HEK293 (cell line): Measurements from ENCODE around the gene SLC3A2.
A peak's percentile ranks its signal among the peaks of the same experiment; 100 is the strongest.

Experiments
- CTCF ChIA-PET: fragments of 350-600 bp; formaldehyde crosslinking; extraction: SDS; loops from one replicate; lab custom pipeline; 2021; ENCODE audit warnings: antibody characterized with exemption; lab: Yijun Ruan, JAX
- POLR2A ChIA-PET: fragments of 300-600 bp; formaldehyde crosslinking; extraction: SDS; loops from one replicate; lab custom pipeline; 2020; ENCODE audit warnings: antibody characterized with exemption, inconsistent platforms; lab: Yijun Ruan, JAX
- H3K27ac ChIP-seq: fragments of 200-500 bp; sonication (Bioruptor generic); 2 replicates; pipeline ENCODE4 v1.5.1; 2014; ENCODE audit warnings: low read depth, low read length, control low read depth, inconsistent platforms; ENCODE audit errors: extremely low read depth
- H3K36me3 ChIP-seq, 2 experiments: fragments of 200-500 bp in 1 of 2; sonication (Bioruptor generic) in 1 of 2; 1 replicate in 1 of 2; 2 replicates in 1 of 2; pipeline ENCODE4 v1.5.1; 2014 to 2017; ENCODE audit warnings: inconsistent platforms in 2 of 2, low read length in 2 of 2; ENCODE audit not compliant: control insufficient read depth in 2 of 2, insufficient read depth in 1 of 2
- H3K4me1 ChIP-seq: fragments of 200-500 bp; sonication (Bioruptor generic); 2 replicates; pipeline ENCODE4 v1.5.1; 2014; ENCODE audit warnings: mild to moderate bottlenecking, low read length, inconsistent platforms; ENCODE audit not compliant: control insufficient read depth, insufficient read depth
- H3K4me3 ChIP-seq: 2 replicates; pipeline ENCODE4 v1.5.1; 2011; ENCODE audit warnings: low read depth, mild to moderate bottlenecking, control low read depth, low read length, moderate library complexity
- H3K9me3 ChIP-seq: fragments of 200-500 bp; sonication (Bioruptor generic); 2 replicates; pipeline ENCODE4 v1.5.1; 2014; ENCODE audit warnings: low read depth, low read length, inconsistent platforms; ENCODE audit not compliant: control insufficient read depth, insufficient read depth
- GLI2 ChIP-seq: fragments of 450-650 bp; formaldehyde crosslinking; IDR thresholded peaks from 2 replicates; pipeline ENCODE4; 2017; ENCODE audit warnings: missing biosample characterization, missing genetic modification characterization, low read depth, borderline replicate concordance
- GLIS1 ChIP-seq: fragments of 450-650 bp; formaldehyde crosslinking; IDR thresholded peaks from 2 replicates; pipeline ENCODE4 v1.5.1; 2016; ENCODE audit warnings: missing biosample characterization, missing genetic modification characterization
- HOXC10 ChIP-seq: sonication (generic); formaldehyde crosslinking; IDR thresholded peaks from 2 replicates; pipeline ENCODE4 v1.8.1; 2023; ENCODE audit warnings: mild to moderate bottlenecking, missing genetic modification reagents
- KLF1 ChIP-seq: fragments of 450-650 bp; formaldehyde crosslinking; IDR thresholded peaks from 2 replicates; pipeline ENCODE4 v1.5.1; 2016; ENCODE audit warnings: missing biosample characterization, missing genetic modification characterization
- OSR2 ChIP-seq: fragments of 450-650 bp; formaldehyde crosslinking; IDR thresholded peaks from 2 replicates; pipeline ENCODE4 v1.5.1; 2016; ENCODE audit warnings: missing biosample characterization, missing genetic modification characterization
- SCRT2 ChIP-seq: fragments of 450-650 bp; formaldehyde crosslinking; IDR thresholded peaks from 2 replicates; pipeline ENCODE4 v1.5.1; 2016; ENCODE audit warnings: missing biosample characterization, missing genetic modification characterization
- SETDB1 ChIP-seq: IDR thresholded peaks from one replicate; pipeline ENCODE4 v1.6.1; 2017; ENCODE audit warnings: mild to moderate bottlenecking, low read length, moderate library complexity, mixed read lengths; ENCODE audit not compliant: insufficient read length
- ZFHX2 ChIP-seq: fragments of 450-650 bp; formaldehyde crosslinking; conservative IDR thresholded peaks from 2 replicates; pipeline ENCODE4 v1.5.1; 2016; ENCODE audit warnings: missing biosample characterization, missing genetic modification characterization
- ZFP41 ChIP-seq: fragments of 450-650 bp; formaldehyde crosslinking; IDR thresholded peaks from 2 replicates; pipeline ENCODE4 v1.5.1; 2016; ENCODE audit warnings: missing biosample characterization, missing genetic modification characterization, borderline replicate concordance
- ZNF19 ChIP-seq: fragments of 450-650 bp; formaldehyde crosslinking; IDR thresholded peaks from 2 replicates; pipeline ENCODE4; 2016; ENCODE audit warnings: missing biosample characterization, missing genetic modification characterization, low read depth
- ZNF335 ChIP-seq: fragments of 450-650 bp; formaldehyde crosslinking; conservative IDR thresholded peaks from 2 replicates; pipeline ENCODE4 v1.5.1; 2016; ENCODE audit warnings: missing biosample characterization, missing genetic modification characterization
- ZNF501 ChIP-seq: fragments of 450-650 bp; formaldehyde crosslinking; IDR thresholded peaks from 2 replicates; pipeline ENCODE4 v1.5.1; 2016; ENCODE audit warnings: missing biosample characterization, missing genetic modification characterization
- ZNF600 ChIP-seq: fragments of 450-650 bp; formaldehyde crosslinking; IDR thresholded peaks from 2 replicates; pipeline ENCODE4 v1.5.1; 2016; ENCODE audit warnings: missing biosample characterization, missing genetic modification characterization
- ZNF707 ChIP-seq: fragments of 450-650 bp; formaldehyde crosslinking; IDR thresholded peaks from 2 replicates; pipeline ENCODE4 v1.5.1; 2016; ENCODE audit warnings: missing biosample characterization, missing genetic modification characterization
- ZNF792 ChIP-seq: fragments of 450-650 bp; formaldehyde crosslinking; IDR thresholded peaks from 2 replicates; pipeline ENCODE4 v1.5.1; 2016; ENCODE audit warnings: missing biosample characterization, missing genetic modification characterization
- ZSCAN23 ChIP-seq: fragments of 450-650 bp; formaldehyde crosslinking; IDR thresholded peaks from 2 replicates; pipeline ENCODE4 v1.5.1; 2016; ENCODE audit warnings: missing biosample characterization, missing genetic modification characterization
- TF ChIP-seq, protein P1 (sequence below): fragments of 450-650 bp; formaldehyde crosslinking; IDR thresholded peaks from 2 replicates; pipeline ENCODE4 v1.5.1; 2016; ENCODE audit warnings: missing biosample characterization, missing genetic modification characterization
- TF ChIP-seq, protein P2 (sequence below): fragments of 450-650 bp; formaldehyde crosslinking; IDR thresholded peaks from 2 replicates; pipeline ENCODE4 v1.5.1; 2016; ENCODE audit warnings: missing biosample characterization, missing genetic modification characterization
- TF ChIP-seq, protein P3 (sequence below): fragments of 450-650 bp; formaldehyde crosslinking; IDR thresholded peaks from 2 replicates; pipeline ENCODE4 v1.5.1; 2016; ENCODE audit warnings: missing biosample characterization, missing genetic modification characterization

Gene SLC3A2

DNA sequence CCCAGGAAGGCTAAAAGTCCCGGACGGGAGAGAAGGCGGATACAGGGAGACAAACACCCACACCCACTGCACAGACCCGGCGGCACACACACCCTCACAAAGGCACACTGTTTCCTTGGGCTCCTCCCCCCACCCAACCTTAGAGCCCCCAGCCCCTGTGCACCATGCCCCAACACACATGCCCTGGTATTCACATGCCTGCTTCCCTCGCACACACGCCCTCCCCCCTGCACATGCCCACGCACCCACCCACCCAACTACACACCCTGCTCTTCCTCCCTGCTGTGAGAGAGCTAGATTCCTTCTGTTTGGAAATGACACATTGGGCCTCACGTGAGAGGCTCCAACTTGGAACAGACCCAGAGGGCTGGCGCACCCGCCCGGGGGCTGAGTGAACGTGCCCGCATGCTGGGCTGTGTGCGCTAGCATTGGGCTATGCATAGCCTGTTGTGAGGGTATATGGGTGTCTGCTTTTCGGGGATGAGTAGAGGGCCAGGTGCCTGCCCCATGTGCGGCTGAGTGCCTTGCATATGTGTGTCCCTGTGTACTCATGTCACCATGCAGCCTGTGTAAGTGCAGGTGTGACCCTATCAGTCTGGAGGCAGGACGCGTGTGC, 41.0 kb downstream of the SLC3A2 start (continued):
- TF ChIP-seq, protein P1, sequence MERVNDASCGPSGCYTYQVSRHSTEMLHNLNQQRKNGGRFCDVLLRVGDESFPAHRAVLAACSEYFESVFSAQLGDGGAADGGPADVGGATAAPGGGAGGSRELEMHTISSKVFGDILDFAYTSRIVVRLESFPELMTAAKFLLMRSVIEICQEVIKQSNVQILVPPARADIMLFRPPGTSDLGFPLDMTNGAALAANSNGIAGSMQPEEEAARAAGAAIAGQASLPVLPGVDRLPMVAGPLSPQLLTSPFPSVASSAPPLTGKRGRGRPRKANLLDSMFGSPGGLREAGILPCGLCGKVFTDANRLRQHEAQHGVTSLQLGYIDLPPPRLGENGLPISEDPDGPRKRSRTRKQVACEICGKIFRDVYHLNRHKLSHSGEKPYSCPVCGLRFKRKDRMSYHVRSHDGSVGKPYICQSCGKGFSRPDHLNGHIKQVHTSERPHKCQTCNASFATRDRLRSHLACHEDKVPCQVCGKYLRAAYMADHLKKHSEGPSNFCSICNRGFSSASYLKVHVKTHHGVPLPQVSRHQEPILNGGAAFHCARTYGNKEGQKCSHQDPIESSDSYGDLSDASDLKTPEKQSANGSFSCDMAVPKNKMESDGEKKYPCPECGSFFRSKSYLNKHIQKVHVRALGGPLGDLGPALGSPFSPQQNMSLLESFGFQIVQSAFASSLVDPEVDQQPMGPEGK (tag by site-specific recombination) = peak; percentile 89
- TF ChIP-seq ZNF792 (tag by site-specific recombination) (no peak), KLF1 (tag by site-specific recombination) (peak; percentile 60), ZNF707 (tag by site-specific recombination) (no peak), GLI2 (no peak), SETDB1 (no peak), ZNF501 (tag by site-specific recombination) (peak; percentile 21; the same call in 1 of the 2 replicates), GLIS1 (tag by site-specific recombination) (peak; percentile 36)
- TF ChIP-seq, protein P2, sequence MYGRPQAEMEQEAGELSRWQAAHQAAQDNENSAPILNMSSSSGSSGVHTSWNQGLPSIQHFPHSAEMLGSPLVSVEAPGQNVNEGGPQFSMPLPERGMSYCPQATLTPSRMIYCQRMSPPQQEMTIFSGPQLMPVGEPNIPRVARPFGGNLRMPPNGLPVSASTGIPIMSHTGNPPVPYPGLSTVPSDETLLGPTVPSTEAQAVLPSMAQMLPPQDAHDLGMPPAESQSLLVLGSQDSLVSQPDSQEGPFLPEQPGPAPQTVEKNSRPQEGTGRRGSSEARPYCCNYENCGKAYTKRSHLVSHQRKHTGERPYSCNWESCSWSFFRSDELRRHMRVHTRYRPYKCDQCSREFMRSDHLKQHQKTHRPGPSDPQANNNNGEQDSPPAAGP = peak; percentile 47
- TF ChIP-seq, protein P3, sequence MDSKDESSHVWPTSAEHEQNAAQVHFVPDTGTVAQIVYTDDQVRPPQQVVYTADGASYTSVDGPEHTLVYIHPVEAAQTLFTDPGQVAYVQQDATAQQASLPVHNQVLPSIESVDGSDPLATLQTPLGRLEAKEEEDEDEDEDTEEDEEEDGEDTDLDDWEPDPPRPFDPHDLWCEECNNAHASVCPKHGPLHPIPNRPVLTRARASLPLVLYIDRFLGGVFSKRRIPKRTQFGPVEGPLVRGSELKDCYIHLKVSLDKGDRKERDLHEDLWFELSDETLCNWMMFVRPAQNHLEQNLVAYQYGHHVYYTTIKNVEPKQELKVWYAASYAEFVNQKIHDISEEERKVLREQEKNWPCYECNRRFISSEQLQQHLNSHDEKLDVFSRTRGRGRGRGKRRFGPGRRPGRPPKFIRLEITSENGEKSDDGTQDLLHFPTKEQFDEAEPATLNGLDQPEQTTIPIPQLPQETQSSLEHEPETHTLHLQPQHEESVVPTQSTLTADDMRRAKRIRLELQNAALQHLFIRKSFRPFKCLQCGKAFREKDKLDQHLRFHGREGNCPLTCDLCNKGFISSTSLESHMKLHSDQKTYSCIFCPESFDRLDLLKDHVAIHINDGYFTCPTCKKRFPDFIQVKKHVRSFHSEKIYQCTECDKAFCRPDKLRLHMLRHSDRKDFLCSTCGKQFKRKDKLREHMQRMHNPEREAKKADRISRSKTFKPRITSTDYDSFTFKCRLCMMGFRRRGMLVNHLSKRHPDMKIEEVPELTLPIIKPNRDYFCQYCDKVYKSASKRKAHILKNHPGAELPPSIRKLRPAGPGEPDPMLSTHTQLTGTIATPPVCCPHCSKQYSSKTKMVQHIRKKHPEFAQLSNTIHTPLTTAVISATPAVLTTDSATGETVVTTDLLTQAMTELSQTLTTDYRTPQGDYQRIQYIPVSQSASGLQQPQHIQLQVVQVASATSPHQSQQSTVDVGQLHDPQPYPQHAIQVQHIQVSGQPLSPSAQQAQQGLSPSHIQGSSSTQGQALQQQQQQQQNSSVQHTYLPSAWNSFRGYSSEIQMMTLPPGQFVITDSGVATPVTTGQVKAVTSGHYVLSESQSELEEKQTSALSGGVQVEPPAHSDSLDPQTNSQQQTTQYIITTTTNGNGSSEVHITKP = peak; percentile 62

DNA sequence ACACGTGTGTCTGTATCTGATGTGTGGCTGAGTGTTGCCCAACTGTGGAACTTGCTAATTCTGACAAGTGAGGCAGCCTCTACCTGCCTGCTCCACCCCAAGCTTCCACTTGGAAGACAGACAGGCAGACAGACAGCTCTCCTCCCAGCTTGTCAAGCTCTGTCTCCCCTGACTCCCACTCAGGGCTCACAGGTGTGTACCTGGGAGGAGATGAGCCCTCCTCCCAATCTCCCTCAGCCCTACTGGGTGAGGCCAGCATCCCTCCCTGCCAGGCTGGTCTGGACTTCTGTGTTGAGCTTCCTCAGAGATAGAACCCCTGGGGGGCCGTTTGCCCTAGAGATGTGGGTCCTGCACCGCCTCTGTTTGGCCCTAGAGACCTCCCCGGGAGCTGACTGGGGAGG, 41.5 kb downstream of the SLC3A2 start:
- H3K4me1 ChIP-seq = peaks cover 4% of the 10 kb centered on the region; the same call in 1 of the 2 replicates
- TF ChIP-seq ZNF19 (no peak), SCRT2 (tag by site-specific recombination) (peak; percentile 6; the same call in 1 of the 2 replicates), ZSCAN23 (tag by site-specific recombination) (no peak), ZNF335 (tag by site-specific recombination) (0 out of 2 replicates have a peak, but pooled peaks have one; percentile 8), GLIS1 (tag by site-specific recombination) (peak; percentile 88)
- ChIA-PET CTCF (interaction anchor here (0.5 to 1.7 kb wide), 10 partner anchors 9 to 847 kb away, joined by 3 to 7 read pairs (median 4); no protein-coding TSS in a partner anchor), POLR2A (interaction anchor here (0.6 to 1.6 kb wide), 4 partner anchors 45 to 98 kb away, joined by 3 to 7 read pairs (median 4); no protein-coding TSS in a partner anchor)
- no peaks in the 10 kb centered on the region for H3K36me3 ChIP-seq
- no peaks in the 10 kb centered on the region for H3K9me3 ChIP-seq
- no peak overlapping the region for H3K27ac ChIP-seq
- no peak overlapping the region for H3K4me3 ChIP-seq

DNA sequence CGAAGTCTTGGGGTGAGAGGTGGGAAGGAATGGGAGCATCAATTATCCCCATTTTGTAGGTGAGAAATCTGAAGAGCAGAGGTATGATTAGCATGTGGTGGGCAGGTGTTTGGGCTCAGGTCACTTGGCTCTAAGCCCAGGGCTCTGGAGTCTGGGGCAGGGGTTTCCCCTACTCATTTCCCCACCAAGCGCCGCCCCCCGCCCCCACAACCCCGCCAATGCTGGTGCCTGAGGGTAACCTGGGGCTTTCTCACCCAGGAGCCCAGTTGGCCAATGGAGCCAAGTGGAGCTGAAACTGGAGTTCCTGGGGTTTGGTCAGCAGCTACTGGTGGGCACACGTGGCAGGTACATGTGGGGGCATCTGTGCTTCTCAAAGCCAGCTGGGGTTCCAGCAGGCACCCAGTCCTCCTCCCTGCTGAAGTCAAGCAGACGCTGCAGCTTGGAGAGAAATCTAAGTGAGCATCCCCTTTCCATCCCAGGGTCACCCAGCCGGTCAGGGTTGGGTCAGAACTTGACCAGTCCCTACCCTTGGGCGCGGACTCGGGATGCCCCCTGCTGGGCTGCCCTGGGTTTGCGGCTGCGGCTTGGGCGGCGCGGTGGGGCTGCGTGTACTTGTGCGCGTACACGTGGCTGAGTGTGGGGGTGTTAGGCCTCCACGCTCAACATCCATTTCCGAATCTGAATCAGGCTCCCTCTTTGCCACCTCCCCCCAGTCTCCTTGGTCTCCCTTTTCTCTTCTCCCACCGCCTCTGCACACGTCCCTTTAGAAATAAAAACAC, 42.1 kb downstream of the SLC3A2 start:
- CTCF ChIA-PET = interaction anchor here (0.5 to 1.7 kb wide), 10 partner anchors 8 to 846 kb away, joined by 3 to 7 read pairs (median 4); no protein-coding TSS in a partner anchor
- POLR2A ChIA-PET = interaction anchor here (0.5 to 1.6 kb wide), 3 partner anchors 18 to 81 kb away, joined by 3 to 6 read pairs (median 4); no protein-coding TSS in a partner anchor
- Histone ChIP-seq H3K27ac (no peak overlapping the region), H3K36me3 (no peaks in the 10 kb centered on the region), H3K4me3 (no peak overlapping the region), H3K4me1 (peaks cover 4% of the 10 kb centered on the region; the same call in 1 of the 2 replicates), H3K9me3 (no peaks in the 10 kb centered on the region)
- TF ChIP-seq ZFP41 (tag by site-specific recombination) (no peak), OSR2 (tag by site-specific recombination) (no peak), ZFHX2 (tag by site-specific recombination) (peak; percentile 31; the same call in 1 of the 2 replicates), HOXC10 (CRISPR knock-in tag) (0 out of 2 replicates have a peak, but pooled peaks have one; percentile 29), ZNF600 (tag by site-specific recombination) (no peak)
